GM13977 (cell line): Measurements from ENCODE around the gene CEACAM8.
"Not testable (repeated sequence)": the region's sequence is repeated elsewhere in the genome, so short reads cannot be mapped to it uniquely, and the experiment has no call there.

Source experiments
- DNase-seq: peaks from one replicate; pipeline ENCODE4 v3.0.0; 2012; ENCODE audit warnings: low spot score
- CTCF ChIP-seq: IDR thresholded peaks from 2 replicates; pipeline ENCODE4 v1.5.1; 2012; ENCODE audit warnings: mild to moderate bottlenecking, control low read depth; ENCODE audit not compliant: insufficient read depth; ENCODE audit errors: extremely low read depth, missing control alignments
- in situ Hi-C: fragments of 300-500 bp; cut with MboI; formaldehyde crosslinking; loops from one replicate; pipeline ENCODE4 v1.12.0; 2022; ENCODE audit warnings: low sequenced_read_pairs, low pct_unique_long_range_greater_than_20kb, mixed read lengths, inconsistent platforms; ENCODE audit not compliant: unreplicated experiment

CEACAM8 gene

GRCh38 chr19:42594617-42595489 is at the start of gene CEACAM8:
CEACAM8 (minus strand) TSS chr19:42594924; CDS start chr19:42594828, 96 bp downstream.
- DNase-seq, result no peak
- no peak for TF ChIP-seq CTCF
- in situ Hi-C loops, result loop anchor here (5.0 kb wide), 1 partner anchor 33 kb away; no protein-coding TSS in a partner anchor

- DNase-seq, in situ Hi-C loops: not testable (repeated sequence)
These were observed 44.8 kb upstream of the CEACAM8 start for GRCh38 chr19:42639324-42640092.

- DNase-seq, result no peak
- in situ Hi-C loops, result no loop called here
- TF ChIP-seq CTCF, result no peak
These were observed 40.5 kb upstream of the CEACAM8 start for GRCh38 chr19:42635233-42635539.

GRCh38 chr19:42634409-42635232 is 39.9 kb upstream of the CEACAM8 start:
- peak; percentile 72 for TF ChIP-seq CTCF
- DNase-seq, result peak; percentile 51
- in situ Hi-C loops, result no loop called here

GRCh38 chr19:42629191-42629590 is 34.5 kb upstream of the CEACAM8 start:
- TF ChIP-seq CTCF, result no peak
- in situ Hi-C loops, result no loop called here
- no peak for DNase-seq

- in situ Hi-C loops, result no loop called here
- no peak for DNase-seq
- no peak for TF ChIP-seq CTCF
These were observed 33.9 kb upstream of the CEACAM8 start for GRCh38 chr19:42628411-42629140.
